GM19238 (cell line): ENCODE measurements around the gene ASAP3.
"Not testable (repeated sequence)": the region's sequence is repeated elsewhere in the genome, so short reads cannot be mapped to it uniquely, and the experiment has no call there.

Experiments
- DNase-seq: peaks from one replicate; pipeline ENCODE4 v3.0.0; 2011; ENCODE audit warnings: low spot score; ENCODE audit not compliant: insufficient read length

ASAP3 gene

GRCh38 chr1:23399229-23399628, 84.8 kb downstream of the ASAP3 start:
- no peak for DNase-seq

- DNase-seq, result no peak
Measured at GRCh38 chr1:23397908-23398307, 86.1 kb downstream of the ASAP3 start.

- no peak for DNase-seq
Measured at GRCh38 chr1:23396380-23396779, 87.6 kb downstream of the ASAP3 start.

GRCh38 chr1:23395849-23396248, 88.1 kb downstream of the ASAP3 start:
- DNase-seq, result no peak

GRCh38 chr1:23395154-23395724, 88.7 kb downstream of the ASAP3 start:
- no peak for DNase-seq

GRCh38 chr1:23394684-23395083, 89.3 kb downstream of the ASAP3 start:
- no peak for DNase-seq

GRCh38 chr1:23394181-23394580, 89.8 kb downstream of the ASAP3 start:
- DNase-seq, result no peak

- DNase-seq, result no peak
Measured at GRCh38 chr1:23393706-23394105, 90.3 kb downstream of the ASAP3 start.

- no peak for DNase-seq
Measured at GRCh38 chr1:23392125-23392855, 91.7 kb downstream of the ASAP3 start.

GRCh38 chr1:23389837-23390321, 94.1 kb downstream of the ASAP3 start:
- no peak for DNase-seq

GRCh38 chr1:23387494-23387893, 96.5 kb downstream of the ASAP3 start:
- DNase-seq, result no peak

- DNase-seq, result no peak
Measured at GRCh38 chr1:23385119-23385621, 98.8 kb downstream of the ASAP3 start.

- no peak for DNase-seq
Measured at GRCh38 chr1:23384312-23385058, 99.5 kb downstream of the ASAP3 start.

GRCh38 chr1:23383577-23384311, 100.2 kb downstream of the ASAP3 start:
- no peak for DNase-seq

GRCh38 chr1:23381233-23381885, 102.6 kb downstream of the ASAP3 start:
- no peak for DNase-seq

GRCh38 chr1:23380719-23381118, 103.3 kb downstream of the ASAP3 start:
- DNase-seq, result no peak

GRCh38 chr1:23380236-23380635, 103.7 kb downstream of the ASAP3 start:
- not testable (repeated sequence) for DNase-seq
